NCI-H2029 (cell line): ENCODE results near the gene ZBTB8A.
"Not testable (repeated sequence)": the region's sequence is repeated elsewhere in the genome, so short reads cannot be mapped to it uniquely, and the experiment has no call there.

ENCODE experiments used
- DNase-seq: peaks from one replicate; lab custom pipeline; 2025; lab: John Stamatoyannopoulos, UW

The ZBTB8A gene

GRCh38 chr1:32538887-32539583, at the start of gene ZBTB8A:
Gene ZBTB8A, plus strand, starts transcription at chr1:32539427. Its CDS starts 53,505 bp downstream, at chr1:32592932.
- DNase-seq = no peak

GRCh38 chr1:32489774-32490454, 49.3 kb upstream of the ZBTB8A start:
- DNase-seq = no peak

GRCh38 chr1:32491386-32491785, 47.8 kb upstream of the ZBTB8A start:
- no peak for DNase-seq

GRCh38 chr1:32494196-32494595, 45.0 kb upstream of the ZBTB8A start:
- DNase-seq = no peak

DNA sequence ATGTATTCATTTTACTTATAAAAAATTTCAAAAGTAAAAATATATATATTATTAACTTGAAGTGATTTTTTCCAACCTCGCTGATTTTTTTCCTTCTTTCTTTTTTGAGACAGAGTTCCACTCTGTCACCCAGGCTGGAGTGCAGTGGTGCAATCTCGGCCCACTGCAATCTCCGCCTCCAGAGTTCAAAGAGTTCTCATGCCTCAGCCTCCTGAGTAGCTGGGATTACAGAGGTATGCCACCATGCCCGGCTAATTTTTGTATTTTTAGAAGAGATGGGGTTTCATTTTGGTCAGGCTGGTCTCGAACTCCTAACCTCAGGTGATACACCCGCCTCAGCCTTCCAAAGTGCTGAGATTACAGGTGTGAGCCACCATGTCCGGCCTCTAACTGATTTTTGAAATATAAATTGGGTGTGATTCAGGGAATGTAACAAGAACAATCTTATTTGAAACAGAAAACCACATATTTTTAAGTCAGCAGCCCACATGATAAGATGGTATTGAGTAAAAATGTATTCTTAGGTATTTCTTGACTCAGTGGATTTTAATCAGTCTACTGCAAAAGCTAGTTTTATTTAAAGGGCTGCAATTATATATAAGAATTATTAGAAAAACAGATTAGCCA, 44.4 kb upstream of the ZBTB8A start:
- DNase-seq = no peak

- no peak for DNase-seq
Measured at GRCh38 chr1:32496127-32496526, 43.1 kb upstream of the ZBTB8A start.

- no peak for DNase-seq
Measured at GRCh38 chr1:32498751-32499150, 40.5 kb upstream of the ZBTB8A start.

GRCh38 chr1:32500387-32501209, 38.6 kb upstream of the ZBTB8A start:
- peak; percentile 44 for DNase-seq

- no peak for DNase-seq
Measured at GRCh38 chr1:32501865-32502264, 37.4 kb upstream of the ZBTB8A start.

GRCh38 chr1:32503153-32503552, 36.1 kb upstream of the ZBTB8A start:
- DNase-seq = no peak

DNA sequence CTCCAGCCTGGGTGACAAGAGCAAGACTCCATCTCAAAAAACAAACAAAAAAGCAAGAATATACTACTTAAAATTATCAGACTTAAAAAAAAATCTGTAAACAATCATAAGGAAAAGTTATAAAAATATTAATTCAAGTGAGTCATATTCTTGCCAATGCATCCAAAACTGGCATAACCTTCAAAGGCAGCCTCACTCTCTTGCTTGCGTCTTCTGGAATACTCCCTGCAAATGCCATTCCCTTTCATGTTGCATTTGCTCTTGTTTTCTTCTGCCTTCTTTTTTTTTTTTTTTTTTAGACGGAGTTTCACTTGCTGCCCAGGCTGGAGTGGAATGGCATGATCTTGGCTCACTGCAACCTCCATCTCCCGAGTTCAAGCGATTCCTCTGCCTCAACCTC, 32.2 kb upstream of the ZBTB8A start:
- DNase-seq = no peak

DNA sequence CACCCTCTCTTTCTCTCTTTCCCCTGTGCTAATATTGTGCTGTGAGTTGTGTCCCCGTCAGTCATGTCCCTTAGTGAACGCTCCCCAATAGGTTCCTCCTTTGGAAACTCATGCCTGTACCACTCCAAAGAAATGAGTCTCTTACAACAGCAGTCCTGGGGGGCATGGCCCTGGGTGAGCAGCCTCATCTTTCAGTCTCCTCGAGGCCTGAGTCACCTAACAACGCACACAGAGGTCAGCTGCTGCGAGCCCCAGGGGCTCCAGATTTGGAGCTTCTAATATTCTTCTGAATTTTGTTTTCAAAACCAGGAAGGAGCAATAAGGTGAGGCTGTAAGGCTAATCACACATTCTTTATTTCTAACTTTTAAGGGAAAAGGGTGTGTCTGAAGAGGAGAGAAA, 30.5 kb upstream of the ZBTB8A start:
- no peak for DNase-seq

DNA sequence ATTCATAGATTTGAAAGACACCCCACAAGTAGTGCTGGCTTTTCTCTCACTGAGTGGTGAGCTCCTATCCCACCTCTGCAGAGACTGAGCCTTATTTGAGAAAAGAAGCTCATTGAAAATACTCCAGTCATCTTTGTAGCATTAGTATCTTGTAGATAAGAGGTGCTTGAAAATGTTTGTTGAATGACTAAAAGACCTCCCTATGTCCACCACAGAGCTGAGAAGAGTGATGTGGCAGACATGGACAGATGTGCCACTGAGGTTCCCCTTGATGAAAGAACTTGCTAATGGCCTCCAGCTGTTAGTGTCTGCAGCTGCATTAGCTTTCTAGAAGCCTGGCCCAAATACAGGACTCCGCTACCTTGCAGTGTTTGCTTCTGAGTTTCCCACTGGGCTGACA, 29.3 kb upstream of the ZBTB8A start:
- DNase-seq = no peak

DNA sequence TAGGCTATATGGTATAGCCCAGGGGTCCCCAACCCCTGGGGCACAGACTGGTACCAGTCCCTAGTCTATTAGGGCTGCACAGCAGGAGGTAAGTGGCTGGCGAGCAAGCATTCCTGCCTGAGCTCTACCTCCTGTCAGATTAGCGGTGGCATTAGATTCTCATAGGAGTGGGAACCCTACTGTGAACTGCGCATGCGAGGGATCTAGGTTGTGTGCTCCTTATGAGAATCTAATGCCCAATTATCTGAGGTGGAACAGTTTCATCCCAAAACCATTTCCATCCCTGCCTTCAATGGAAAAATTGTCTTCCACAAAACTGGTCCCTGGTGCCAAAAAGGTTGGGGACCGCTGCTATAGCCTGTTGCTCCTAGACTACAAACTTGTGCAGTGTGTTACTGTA, 22.8 kb upstream of the ZBTB8A start:
- no peak for DNase-seq

GRCh38 chr1:32518976-32519375, 20.3 kb upstream of the ZBTB8A start:
- DNase-seq = no peak

DNA sequence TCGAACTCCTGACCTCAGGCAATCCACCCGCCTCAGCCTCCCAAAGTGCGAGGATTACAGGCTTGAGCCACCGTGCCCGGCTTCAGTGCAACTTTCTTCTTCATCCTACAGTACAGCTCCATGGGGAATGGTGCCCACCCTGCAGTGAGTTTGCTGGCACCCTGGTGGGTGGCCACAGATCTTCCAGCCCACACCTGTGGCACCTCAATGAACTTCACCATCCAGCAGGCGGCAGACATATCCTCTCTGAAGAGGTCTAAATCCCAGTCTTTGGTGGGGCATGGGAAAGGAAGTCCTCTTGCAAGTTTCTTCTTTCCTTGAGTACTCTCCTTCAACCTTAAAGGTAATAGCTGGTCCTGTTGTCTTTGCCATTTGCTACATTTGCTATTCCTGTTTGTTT, 18.1 kb upstream of the ZBTB8A start:
- no peak for DNase-seq

- no peak for DNase-seq
Measured at GRCh38 chr1:32525053-32525452, 14.2 kb upstream of the ZBTB8A start.

DNA sequence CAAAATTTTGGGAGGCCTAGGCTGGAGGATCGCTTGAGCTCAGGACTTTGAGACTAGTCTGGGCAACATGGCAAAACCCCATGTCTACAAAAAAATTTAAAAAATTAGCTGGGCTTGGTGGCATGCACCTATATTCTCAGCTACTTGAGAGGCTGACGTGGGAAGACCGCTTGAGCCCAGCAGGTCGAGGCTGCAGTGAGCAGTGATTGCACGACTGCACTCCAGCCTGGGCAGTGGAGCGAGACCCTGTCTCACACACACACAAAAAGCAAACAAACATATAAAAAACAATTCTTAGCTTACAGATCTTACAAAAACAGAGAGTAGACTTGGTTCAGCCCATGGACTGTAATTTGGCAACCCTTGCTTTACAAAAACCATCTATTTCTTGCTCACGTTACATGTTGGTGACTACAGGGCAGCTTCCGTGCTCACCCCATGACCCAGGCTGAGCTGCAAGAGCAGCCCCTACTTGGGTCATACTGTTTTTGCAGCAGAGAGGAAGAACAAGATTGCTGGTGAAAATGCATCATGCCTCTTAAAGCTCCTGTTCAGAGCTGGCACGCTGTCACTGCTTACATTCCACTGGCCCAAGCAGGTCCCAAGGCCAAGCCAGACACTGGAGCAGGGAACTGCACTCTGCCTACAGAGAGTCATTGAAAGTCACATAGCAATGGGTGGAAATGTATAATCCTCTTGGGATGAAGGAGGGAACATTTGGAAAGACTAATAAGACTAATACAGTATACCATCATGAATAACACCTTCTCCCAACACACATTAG, 13.4 kb upstream of the ZBTB8A start:
- DNase-seq = no peak

DNA sequence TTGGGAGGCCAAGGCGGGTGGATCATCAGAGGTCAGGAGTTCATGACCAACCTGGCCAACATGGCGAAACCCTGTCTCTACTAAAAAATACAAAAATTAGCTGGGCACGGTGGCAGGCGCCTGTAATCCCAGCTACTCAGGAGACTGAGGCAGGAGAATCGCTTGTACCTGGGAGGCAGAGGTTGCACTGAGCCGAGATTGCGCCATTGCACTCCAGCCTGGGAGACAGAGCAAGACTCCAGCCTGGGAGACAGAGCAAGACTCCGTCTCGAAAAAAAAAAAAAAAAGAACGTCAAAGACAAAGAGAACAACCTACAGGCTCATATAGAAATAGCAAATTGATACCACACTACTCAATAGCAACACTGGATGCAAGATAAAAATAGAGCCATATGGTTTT, 10.7 kb upstream of the ZBTB8A start:
- not testable (repeated sequence) for DNase-seq

DNA sequence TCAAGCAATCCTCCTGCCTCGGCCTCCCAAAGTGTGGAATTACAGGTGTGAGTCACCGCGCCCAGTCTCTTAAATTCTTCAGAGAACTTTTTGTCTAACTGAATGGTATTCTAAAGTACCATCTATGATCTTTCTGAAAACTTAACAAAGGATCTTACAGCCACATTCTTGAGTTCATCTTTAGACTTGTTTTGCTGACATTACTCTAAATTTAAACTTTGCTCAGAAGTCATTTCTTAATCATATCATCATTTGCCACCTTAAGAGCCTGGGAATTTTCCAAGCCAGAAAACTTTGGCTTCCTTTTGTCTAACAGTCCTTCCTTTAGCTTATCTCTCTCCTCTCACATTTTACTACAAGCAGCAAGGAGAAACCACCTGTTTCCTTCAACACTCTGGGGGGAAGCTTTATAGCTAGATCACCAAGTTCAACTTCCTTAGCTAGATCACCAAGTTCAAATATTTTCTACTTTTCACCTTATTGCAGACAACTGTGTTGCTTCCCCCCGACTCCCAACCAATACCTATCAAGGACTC, 5.4 kb upstream of the ZBTB8A start:
- no peak for DNase-seq

DNA sequence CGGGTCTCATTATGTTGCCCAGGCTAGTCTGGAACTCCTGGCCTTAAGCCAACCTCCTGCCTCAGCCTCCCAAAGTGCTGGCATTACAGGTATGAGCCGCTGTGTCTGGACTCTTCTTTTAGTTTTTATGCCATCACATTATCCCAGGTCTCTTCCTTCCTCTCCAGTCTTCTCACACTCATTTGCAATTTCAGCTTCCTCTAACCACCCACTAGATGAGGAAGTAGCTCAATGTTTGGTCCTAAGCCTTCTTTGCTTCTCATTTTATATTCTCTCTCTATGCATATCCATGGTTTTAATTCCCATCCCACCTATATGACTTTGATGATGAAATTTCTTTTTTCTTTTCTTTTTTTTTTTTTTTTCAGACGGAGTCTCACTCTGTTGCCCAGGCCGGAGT, 3.1 kb upstream of the ZBTB8A start:
- no peak for DNase-seq
